Mucosa of descending colon (tissue), 3 donors: ENCODE measurements around the gene NELL1. TPM values are rescaled to one million over a fixed set of nuclear protein-coding genes. Genes with fewer than 3 reads are reported as not detected.

Experiments
- ATAC-seq: fragments of 200-7000 bp; cut with Tn5 transposase; one replicate; pipeline ENCODE4 v1.9.1; 2020; ENCODE audit warnings: mild to moderate bottlenecking, moderate library complexity
- DNase-seq, 3 donors: peaks; one replicate each; pipeline ENCODE4 v3.0.0-alpha.2; 2020
- H3K36me3 ChIP-seq: fragments of 200-600 bp; one replicate; pipeline ENCODE4 v1.8.0; 2021; ENCODE audit warnings: low read depth, mild to moderate bottlenecking
- H3K4me1 ChIP-seq: fragments of 200-600 bp; one replicate; pipeline ENCODE4 v1.8.0; 2021; ENCODE audit warnings: low read depth, mild to moderate bottlenecking
- H3K4me3 ChIP-seq: fragments of 200-600 bp; one replicate; pipeline ENCODE4 v1.8.0; 2021; ENCODE audit warnings: mild to moderate bottlenecking
- H3K9me3 ChIP-seq: fragments of 200-600 bp; one replicate; pipeline ENCODE4 v1.8.0; 2021; ENCODE audit warnings: mild to moderate bottlenecking
- intact Hi-C, 2 donors: fragments of 100-400 bp; cut with DNase I in 1 of 2; cut with micrococcal nuclease in 1 of 2; formaldehyde crosslinking; loops; one replicate each; pipeline versions ENCODE4 v1.11.0 to v1.11.1; 2022; cut with DNase I, micrococcal nuclease
- long read RNA-seq, 2 donors: library from polyadenylated mRNA; unstranded; transcript quantifications; one replicate each; pipeline ENCODE4 v2.0.0, GENCODE V29; 2019 to 2021
- total RNA-seq, 3 donors: library from RNA; stranded (reverse); fragmentation: NEBNext Ultra II Directional in 2 of 3; extraction: Animal tissue kit (Norgen Biotek cat#: 25700) in 2 of 3; gene quantifications; one replicate each; pipeline versions ENCODE4 v1.2.1 to v1.2.4, GENCODE V29; 2021 to 2023
- TF ChIP-seq, protein P1 (sequence below): fragments of 200-600 bp; IDR thresholded peaks from one replicate; pipeline ENCODE4 v1.8.0; 2022; ENCODE audit warnings: antibody characterized with exemption, mild to moderate bottlenecking
- donor health status: DM: no; HTN: no; CAD: no; lungs with moderate emphysema.
- donor health status: DM: no; HTN: no; CAD: no.
- donor health status: DM: no; HTN: yes; CAD: no.

The NELL1 gene
- total RNA-seq, result under 1 TPM; 0.20 to 0.73 (median 0.31) TPM
- long read RNA-seq, donor 1, result 0 reads
- long read RNA-seq, donor 2, result 0 reads

DNA sequence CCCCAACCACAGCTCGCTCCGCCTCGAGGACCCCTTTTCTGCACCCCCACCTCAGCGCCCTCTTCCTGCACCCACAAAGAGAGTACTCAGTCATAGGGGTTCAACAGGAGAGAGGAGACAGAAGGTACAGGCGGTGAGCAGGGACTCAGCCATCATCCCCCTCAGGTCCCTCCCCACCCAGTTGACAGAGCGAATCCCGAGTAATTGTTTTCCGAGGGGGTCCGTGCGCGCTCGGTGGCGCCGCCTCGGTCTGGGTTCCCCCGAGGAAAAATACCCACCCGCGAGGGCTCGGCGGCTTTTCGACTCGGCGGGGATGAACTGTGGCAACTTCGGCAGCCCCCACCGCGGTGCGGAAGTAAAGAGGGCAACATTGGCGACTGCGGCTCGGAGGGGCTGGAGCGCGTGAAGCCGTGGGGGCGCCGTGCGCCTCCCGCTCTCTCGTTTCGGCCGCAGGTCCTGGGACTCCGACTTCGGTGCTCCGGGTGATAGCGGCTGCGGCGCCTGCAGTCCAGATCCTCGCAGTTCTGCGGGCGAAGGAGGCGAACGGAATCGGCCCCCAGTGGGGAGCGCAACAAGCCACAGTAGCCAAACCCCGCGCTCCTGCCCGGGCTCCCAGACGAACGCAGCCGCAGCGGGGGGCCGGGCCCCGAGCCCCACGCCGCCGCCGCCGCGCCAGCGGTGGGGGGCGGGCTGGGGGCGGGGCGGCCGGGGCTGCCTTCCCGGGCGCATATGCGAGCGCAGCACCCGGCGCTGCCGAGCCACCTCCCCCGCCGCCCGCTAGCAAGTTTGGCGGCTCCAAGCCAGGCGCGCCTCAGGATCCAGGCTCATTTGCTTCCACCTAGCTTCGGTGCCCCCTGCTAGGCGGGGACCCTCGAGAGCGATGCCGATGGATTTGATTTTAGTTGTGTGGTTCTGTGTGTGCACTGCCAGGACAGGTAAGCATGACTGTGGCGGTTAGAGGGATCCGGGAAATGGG, at the start of gene NELL1:
Gene NELL1 (plus strand): TSS at position 743 of the 976 bp plus-strand sequence.
- TF ChIP-seq, protein P1, sequence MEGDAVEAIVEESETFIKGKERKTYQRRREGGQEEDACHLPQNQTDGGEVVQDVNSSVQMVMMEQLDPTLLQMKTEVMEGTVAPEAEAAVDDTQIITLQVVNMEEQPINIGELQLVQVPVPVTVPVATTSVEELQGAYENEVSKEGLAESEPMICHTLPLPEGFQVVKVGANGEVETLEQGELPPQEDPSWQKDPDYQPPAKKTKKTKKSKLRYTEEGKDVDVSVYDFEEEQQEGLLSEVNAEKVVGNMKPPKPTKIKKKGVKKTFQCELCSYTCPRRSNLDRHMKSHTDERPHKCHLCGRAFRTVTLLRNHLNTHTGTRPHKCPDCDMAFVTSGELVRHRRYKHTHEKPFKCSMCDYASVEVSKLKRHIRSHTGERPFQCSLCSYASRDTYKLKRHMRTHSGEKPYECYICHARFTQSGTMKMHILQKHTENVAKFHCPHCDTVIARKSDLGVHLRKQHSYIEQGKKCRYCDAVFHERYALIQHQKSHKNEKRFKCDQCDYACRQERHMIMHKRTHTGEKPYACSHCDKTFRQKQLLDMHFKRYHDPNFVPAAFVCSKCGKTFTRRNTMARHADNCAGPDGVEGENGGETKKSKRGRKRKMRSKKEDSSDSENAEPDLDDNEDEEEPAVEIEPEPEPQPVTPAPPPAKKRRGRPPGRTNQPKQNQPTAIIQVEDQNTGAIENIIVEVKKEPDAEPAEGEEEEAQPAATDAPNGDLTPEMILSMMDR, result no peak
- H3K9me3 ChIP-seq, result no peaks in the 10 kb centered on the region
- no peak for ATAC-seq
- peak in 1 of 3 donors; percentile 40 for DNase-seq
- H3K36me3 ChIP-seq, result no peaks in the 10 kb centered on the region
- intact Hi-C loops, result no loop called here
- H3K4me3 ChIP-seq, result no peak within 1 kb of the TSS
- peaks cover 3% of the 10 kb centered on the region for H3K4me1 ChIP-seq

DNA sequence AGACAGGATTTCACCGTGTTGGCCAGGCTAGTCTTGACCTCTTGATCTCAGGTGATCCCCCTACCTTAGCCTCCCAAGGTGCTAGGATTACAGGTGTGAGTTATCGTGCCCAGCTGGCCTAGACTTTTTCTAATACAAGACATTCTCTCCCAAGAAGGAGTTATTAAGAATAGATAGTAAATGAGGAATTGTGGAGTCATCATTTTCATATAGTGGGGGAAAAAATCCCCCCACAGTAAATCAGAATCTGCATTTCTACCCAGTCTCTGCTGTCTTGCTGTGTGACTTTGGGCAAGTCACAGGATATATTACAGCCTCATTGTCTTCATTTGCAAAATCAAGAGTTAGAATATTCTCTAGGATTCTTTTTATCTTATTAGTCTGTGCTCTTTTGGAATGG, 48.4 kb upstream of the NELL1 start:
- ATAC-seq (no peak), DNase-seq (no peak)
- Histone ChIP-seq H3K9me3 (no peaks in the 10 kb centered on the region), H3K4me3 (no peak overlapping the region), H3K4me1 (no peaks in the 10 kb centered on the region), H3K36me3 (no peaks in the 10 kb centered on the region)
- TF ChIP-seq, protein P1, result no peak
- intact Hi-C loops, result no loop called here

DNA sequence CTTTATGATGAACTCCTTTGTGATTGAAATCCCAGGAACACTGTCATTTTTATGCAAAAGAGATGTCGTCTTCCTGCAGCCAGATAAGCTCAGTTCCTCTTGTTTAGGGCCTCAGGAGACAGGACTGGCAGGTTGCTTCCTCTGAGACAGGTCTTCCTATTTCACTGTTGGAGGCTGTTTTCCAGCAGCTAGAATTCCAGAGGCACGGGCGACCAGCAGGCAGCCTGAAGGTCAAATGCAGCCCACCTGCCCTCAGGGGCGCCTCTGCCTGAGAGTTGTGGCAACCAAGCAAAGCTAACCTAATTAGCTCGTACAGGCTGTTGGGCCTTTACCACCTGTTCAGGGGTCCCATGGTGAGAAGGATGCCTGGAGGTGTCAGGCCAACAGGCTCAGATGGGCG, 47.7 kb upstream of the NELL1 start:
- Histone ChIP-seq H3K4me1 (no peaks in the 10 kb centered on the region), H3K4me3 (no peak overlapping the region), H3K9me3 (no peaks in the 10 kb centered on the region), H3K36me3 (no peaks in the 10 kb centered on the region)
- TF ChIP-seq, protein P1, result no peak
- intact Hi-C loops, result no loop called here
- no peak for DNase-seq
- no peak for ATAC-seq

DNA sequence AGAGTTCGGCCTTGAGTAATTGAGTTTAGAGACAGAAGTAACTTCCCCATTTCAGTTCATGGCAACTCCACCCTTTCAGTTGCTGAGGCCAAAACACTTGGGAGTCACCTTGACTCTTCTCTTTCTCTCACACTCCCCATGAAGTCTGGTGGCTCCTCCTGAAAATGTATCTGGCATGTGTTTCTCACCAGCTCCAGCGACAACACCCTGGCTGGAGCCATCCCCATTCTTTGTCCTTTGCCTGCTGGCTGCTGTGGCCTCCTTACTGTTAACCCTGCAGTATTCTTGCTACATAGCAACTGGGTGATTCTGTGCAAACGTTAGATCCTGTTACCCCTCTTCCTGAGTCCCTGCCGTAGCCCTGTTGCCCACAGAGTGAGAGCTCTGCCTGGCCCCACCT, 46.1 kb upstream of the NELL1 start:
- Histone ChIP-seq H3K4me3 (no peak overlapping the region), H3K36me3 (no peaks in the 10 kb centered on the region), H3K9me3 (no peaks in the 10 kb centered on the region), H3K4me1 (no peaks in the 10 kb centered on the region)
- ATAC-seq (no peak), DNase-seq (no peak)
- TF ChIP-seq, protein P1, result no peak
- intact Hi-C loops, result no loop called here

DNA sequence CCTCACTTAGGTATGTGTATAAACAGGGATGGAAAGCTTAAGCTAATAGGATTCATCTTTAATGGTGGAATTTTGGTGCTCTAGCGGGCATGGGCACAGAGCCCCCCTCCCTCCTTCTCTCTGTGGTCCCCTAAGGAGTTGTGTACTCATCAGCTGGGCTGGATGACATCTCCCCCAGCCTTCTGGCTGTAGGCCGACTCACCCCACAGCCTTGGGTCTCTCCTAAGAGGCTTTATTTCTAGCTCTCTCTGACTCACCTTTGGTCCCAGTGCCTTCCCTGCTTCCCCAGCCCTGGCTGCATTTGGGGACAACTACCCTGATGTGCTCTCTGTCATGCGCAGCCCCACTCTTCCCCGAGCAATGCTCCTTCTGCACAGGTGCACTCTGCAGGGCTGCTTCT, 43.1 kb upstream of the NELL1 start:
- TF ChIP-seq, protein P1, result no peak
- ATAC-seq (no peak), DNase-seq (no peak)
- intact Hi-C loops, result no loop called here
- H3K4me3 ChIP-seq, result no peak overlapping the region
- no peaks in the 10 kb centered on the region for H3K4me1 ChIP-seq
- no peaks in the 10 kb centered on the region for H3K36me3 ChIP-seq
- no peaks in the 10 kb centered on the region for H3K9me3 ChIP-seq
